ENCODE results near the gene POMP. TPM values are rescaled to one million over a fixed set of nuclear protein-coding genes. Genes with fewer than 3 reads are reported as not detected.

Gene POMP
- total RNA-seq, 1 donor from 2014 or later = 54.0 TPM

DNA sequence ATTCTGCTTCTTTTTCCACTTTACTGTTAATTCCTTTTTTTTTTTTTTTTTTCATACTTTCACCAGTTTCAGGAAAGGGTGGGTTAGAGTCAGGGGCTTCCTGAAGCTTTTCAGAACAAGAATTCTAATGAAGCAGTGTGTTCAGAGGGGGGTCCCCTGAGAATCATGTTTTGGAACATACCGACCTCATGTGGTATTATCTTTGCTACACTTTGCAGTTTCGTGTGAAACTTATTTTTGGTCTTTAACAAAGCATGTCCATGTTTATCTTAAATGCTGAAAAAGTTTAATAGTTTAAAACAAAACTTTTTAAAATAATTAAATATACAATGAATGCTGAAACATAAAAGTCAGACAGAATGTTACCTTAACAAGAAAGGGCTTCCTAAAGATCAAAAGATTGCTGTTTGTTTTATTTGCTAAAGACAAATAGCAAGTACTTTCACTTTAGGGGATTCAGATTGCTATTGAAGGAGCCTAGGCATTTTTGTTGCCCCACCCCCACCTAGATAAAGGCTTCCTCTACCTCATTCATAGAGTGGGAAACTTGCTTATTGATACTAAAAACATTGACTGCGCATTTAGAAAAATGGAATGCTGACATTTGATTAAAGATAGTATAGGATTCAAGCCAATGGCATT is 21.1 kb upstream of the POMP start:
- ChIA-PET CTCF (interaction anchor here (0.7 to 5.6 kb wide), 2 partner anchors 11 to 313 kb away, joined by 3 to 50 read pairs; no protein-coding TSS in a partner anchor), POLR2A (interaction anchor here (0.5 to 1.3 kb wide), 5 partner anchors 21 to 1191 kb away, joined by 3 to 11 read pairs (median 8); partner anchors contain the start of gene POMP)
- no peak for DNase-seq
- no peaks in the 10 kb centered on the region for H3K27me3 Mint-ChIP-seq
- H3K36me3 Mint-ChIP-seq (ENCODE audit: low read depth) = no peaks in the 10 kb centered on the region
- peaks cover 36% of the 10 kb centered on the region for H3K4me1 Mint-ChIP-seq
- TF ChIP-seq, protein P1, sequence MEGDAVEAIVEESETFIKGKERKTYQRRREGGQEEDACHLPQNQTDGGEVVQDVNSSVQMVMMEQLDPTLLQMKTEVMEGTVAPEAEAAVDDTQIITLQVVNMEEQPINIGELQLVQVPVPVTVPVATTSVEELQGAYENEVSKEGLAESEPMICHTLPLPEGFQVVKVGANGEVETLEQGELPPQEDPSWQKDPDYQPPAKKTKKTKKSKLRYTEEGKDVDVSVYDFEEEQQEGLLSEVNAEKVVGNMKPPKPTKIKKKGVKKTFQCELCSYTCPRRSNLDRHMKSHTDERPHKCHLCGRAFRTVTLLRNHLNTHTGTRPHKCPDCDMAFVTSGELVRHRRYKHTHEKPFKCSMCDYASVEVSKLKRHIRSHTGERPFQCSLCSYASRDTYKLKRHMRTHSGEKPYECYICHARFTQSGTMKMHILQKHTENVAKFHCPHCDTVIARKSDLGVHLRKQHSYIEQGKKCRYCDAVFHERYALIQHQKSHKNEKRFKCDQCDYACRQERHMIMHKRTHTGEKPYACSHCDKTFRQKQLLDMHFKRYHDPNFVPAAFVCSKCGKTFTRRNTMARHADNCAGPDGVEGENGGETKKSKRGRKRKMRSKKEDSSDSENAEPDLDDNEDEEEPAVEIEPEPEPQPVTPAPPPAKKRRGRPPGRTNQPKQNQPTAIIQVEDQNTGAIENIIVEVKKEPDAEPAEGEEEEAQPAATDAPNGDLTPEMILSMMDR (IDR thresholded peaks at IDR 0.05) = no peak
- H3K9me3 Mint-ChIP-seq = no peaks in the 10 kb centered on the region
- ATAC-seq (ENCODE audit: low read depth) = peak; percentile 69
- H3K4me3 Mint-ChIP-seq = peak overlapping the region; percentile 69
- H3K27ac Mint-ChIP-seq = peak overlapping the region; percentile 84
- intact Hi-C loops (cut with micrococcal nuclease) = loop anchor here (1.0 to 10.0 kb wide), 5 partner anchors 20 to 499 kb away; partner anchors contain the start of genes FLT1 and PAN3

DNA sequence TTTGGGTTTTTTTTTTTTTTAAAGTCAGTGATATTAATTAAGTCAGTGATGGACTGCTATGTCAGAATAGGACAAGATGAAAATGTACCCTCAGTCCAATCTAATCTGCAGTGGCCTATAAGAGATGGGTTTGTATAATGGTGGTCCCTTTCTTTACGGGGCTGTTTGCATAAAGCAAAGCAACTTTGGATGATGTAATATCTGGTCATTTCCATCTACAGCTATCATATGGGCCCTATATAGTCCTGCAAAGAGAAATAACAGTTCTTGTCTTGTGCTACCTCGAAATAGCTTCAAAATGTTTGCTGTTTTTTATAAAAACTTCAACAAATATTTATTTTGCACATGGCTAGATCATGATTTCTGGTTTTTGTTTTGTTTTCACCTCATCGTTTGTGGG is 20.2 kb upstream of the POMP start:
- no peak overlapping the region for H3K27ac Mint-ChIP-seq
- POLR2A ChIA-PET = interaction anchor here (0.7 to 2.6 kb wide), 2 partner anchors 20 to 26 kb away, joined by 3 to 14 read pairs; partner anchors contain the start of gene POMP

DNA sequence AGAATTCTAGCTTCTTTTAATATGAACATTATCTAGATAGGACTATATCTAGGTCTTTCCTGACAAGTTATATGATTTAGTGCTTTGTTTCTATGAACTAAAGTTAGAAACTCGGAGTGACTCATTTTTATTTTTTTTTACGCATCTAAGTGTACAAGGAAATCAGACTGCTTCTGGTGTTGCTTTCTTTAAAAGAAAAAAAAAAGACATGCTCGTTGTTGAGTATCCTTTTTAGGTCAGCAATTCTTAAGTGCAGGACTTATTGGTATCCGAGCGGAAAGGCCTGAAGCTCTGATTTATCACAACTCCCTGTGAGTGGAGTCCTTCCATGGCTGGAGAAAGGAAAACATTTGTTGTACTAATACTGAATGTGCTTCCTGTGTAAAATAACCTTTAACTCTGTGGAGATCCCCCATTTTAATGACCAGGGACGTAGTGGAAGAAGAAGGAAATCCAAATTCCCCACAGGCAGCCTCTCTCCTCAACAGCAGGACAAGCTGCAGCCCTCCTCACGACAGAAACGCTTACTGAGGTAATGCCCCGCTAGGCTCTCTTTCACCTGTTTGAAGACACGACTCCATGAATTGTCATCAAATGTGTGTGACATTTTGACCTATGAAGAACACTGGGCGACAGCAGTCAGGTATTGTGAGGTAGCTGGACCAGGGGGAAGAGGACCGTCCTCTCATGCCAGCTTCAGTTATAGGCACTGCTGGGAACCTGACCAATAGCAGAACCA is 17.9 kb upstream of the POMP start:
- Mint-ChIP-seq H3K4me3 (no peak overlapping the region), H3K27me3 (no peaks in the 10 kb centered on the region), H3K4me1 (peaks cover 39% of the 10 kb centered on the region), H3K27ac (no peak overlapping the region), H3K36me3 (ENCODE audit: low read depth) (no peaks in the 10 kb centered on the region), H3K9me3 (no peaks in the 10 kb centered on the region)
- CTCF ChIA-PET = interaction anchor here (1.0 to 5.6 kb wide), 2 partner anchors 11 to 317 kb away, joined by 3 to 50 read pairs; no protein-coding TSS in a partner anchor
- TF ChIP-seq, protein P1 (IDR thresholded peaks at IDR 0.05) = no peak
- ATAC-seq (ENCODE audit: low read depth) (no peak), DNase-seq (no peak)
- POLR2A ChIA-PET = interaction anchor here (2.6 kb wide), 1 partner anchor 18 kb away, joined by 14 read pairs; the partner anchor contains the start of gene POMP
- intact Hi-C loops (cut with micrococcal nuclease) = no loop called here

More for the DNA sequence above, 20.2 kb upstream of the POMP start:
- no peak for DNase-seq
- Mint-ChIP-seq H3K36me3 (ENCODE audit: low read depth) (no peaks in the 10 kb centered on the region), H3K27me3 (no peaks in the 10 kb centered on the region), H3K9me3 (no peaks in the 10 kb centered on the region), H3K4me3 (no peak overlapping the region), H3K4me1 (peaks cover 39% of the 10 kb centered on the region)
- CTCF ChIA-PET = interaction anchor here (1.5 to 5.6 kb wide), 2 partner anchors 17 to 314 kb away, joined by 4 to 50 read pairs; no protein-coding TSS in a partner anchor
- TF ChIP-seq, protein P1 (IDR thresholded peaks at IDR 0.05) = no peak
- no peak for ATAC-seq (ENCODE audit: low read depth)
- intact Hi-C loops (cut with micrococcal nuclease) = loop anchor here (5.0 to 10.0 kb wide), 3 partner anchors 111 to 206 kb away; partner anchors contain the start of gene FLT1

DNA sequence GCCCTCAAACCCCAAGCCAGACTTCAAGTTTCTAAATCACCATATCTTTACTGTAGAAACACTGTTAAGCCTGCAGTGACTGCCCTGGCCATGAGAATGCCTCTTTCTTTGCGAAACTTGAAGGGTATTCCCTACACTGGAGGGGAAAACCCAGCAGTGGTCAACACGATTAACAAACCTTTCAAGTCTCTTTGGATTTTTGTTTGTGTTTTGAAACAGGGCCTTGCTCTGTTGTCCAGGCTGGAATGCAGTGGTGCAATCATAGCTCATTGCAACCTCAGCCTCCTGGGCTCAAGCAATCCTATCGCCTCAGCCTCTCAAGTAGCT is 17.4 kb upstream of the POMP start:
- CTCF ChIA-PET = no interaction called here
- TF ChIP-seq, protein P1 (IDR thresholded peaks at IDR 0.05) = no peak
- no peaks in the 10 kb centered on the region for H3K36me3 Mint-ChIP-seq (ENCODE audit: low read depth)
- H3K27ac Mint-ChIP-seq = no peak overlapping the region
- intact Hi-C loops (cut with micrococcal nuclease) = no loop called here
- no peaks in the 10 kb centered on the region for H3K27me3 Mint-ChIP-seq
- H3K4me3 Mint-ChIP-seq = no peak overlapping the region
- DNase-seq (no peak), ATAC-seq (ENCODE audit: low read depth) (no peak)
- H3K4me1 Mint-ChIP-seq = peaks cover 37% of the 10 kb centered on the region
- H3K9me3 Mint-ChIP-seq = no peaks in the 10 kb centered on the region
- POLR2A ChIA-PET = no interaction called here

DNA sequence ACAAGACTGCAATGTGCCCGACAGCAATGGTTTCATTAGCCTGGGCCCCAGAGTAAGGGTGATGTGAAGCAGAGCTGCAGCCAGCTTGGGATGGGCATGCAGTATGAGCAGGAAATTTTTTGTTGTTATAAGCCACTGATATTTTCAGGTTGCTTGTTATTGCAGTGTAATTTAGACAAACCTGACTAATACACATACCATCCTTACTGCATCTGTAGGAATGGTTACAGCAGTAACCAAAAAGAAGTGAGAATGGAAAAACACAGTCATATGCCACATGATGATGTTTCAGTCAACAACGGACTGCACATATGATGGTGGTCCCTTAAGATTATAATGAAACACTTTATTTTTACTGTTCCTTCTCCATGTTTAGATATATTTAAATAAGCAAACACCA is 8.6 kb upstream of the POMP start:
- ChIA-PET CTCF (no interaction called here), POLR2A (no interaction called here)
- ATAC-seq (ENCODE audit: low read depth) (no peak), DNase-seq (no peak)
- H3K4me3 Mint-ChIP-seq = no peak overlapping the region
- H3K9me3 Mint-ChIP-seq = no peaks in the 10 kb centered on the region
- H3K4me1 Mint-ChIP-seq = peaks cover 3% of the 10 kb centered on the region
- H3K36me3 Mint-ChIP-seq (ENCODE audit: low read depth) = peaks cover 12% of the 10 kb centered on the region
- H3K27me3 Mint-ChIP-seq = no peaks in the 10 kb centered on the region
- H3K27ac Mint-ChIP-seq = no peak overlapping the region
- intact Hi-C loops (cut with micrococcal nuclease) = no loop called here
- TF ChIP-seq, protein P1 (IDR thresholded peaks at IDR 0.05) = no peak
